Frontal cortex (tissue), 4 donors: ENCODE measurements around the gene NIPAL4. TPM values are rescaled to one million over a fixed set of nuclear protein-coding genes. Genes with fewer than 3 reads are reported as not detected.
"Not testable (repeated sequence)": the region's sequence is repeated elsewhere in the genome, so short reads cannot be mapped to it uniquely, and the experiment has no call there.

Experiments used
- DNase-seq, 2 donors: peaks; one replicate each; pipeline ENCODE4 v3.0.0; 2012; ENCODE audit warnings: low spot score in 2 of 2
- FAIRE-seq: peaks from 2 replicates; lab custom pipeline; 2012; peaks lifted over from hg19 to GRCh38; lab: Jason Lieb, UNC
- total RNA-seq: library from RNA; depleted of rRNA; stranded (reverse); fragments of >200 nt; gene quantifications from one replicate; pipeline ENCODE4 v1.2.3, GENCODE V29; 2014
- donor health status: control.
- donor health status: control.
- donor health status: control.

The NIPAL4 gene
- total RNA-seq, 1 donor from 2014 or later: not detected

DNA sequence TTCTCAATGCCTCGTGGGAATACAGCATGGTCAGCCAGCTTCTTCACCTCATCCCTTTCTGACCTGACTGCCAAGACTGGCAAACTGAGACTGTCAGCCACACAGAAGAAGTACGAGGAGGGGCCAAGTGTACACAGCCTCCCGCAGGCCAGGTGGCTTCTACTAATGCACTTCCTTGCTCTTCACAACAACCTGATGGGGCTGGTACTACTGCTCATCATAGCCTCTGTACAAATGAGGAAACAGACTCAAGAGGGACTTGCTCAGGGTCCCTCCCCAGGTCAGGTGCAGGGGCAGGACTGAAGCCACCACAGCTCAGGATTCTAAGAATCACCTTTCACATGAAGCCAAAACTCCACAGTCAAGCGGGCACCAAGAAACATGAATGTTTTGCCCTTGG, 21.3 kb downstream of the NIPAL4 start:
- DNase-seq (no peak), FAIRE-seq (no peak)

DNA sequence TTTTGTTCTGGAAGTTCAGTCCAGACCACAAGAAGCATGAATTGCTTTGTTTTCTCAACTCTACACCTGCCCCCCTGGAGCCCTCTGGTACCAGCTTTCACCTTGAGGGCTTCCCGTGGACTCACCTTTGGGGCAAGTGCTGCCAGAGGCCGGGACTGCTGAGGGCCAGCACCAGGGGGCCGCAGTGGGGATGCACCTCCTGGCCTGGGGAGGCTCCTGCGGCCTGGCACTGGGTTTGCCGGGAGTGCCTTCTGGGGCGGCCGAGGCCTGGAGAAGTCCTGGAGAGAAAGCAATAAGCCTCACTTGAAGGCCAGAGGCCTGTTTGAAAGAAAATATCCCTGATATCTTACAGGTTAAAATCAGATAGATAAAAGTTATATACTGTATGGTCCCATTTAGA, 21.7 kb downstream of the NIPAL4 start:
- FAIRE-seq: no peak

DNA sequence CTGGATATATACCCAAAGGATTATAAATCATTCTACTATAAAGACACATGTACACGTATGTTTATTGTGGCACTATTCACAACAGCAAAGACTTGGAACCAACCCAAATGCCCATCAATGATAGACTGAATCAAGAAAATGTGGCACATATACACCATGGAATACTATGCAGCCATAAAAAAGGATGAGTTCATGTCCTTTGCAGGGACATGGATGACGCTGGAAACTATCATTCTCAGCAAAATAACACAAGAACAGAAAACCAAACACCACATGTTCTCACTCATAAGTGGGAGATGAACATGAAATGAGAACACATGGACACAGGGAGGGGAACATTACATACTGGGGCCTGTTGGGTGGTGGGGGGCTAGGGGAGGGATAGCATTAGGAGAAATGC, 22.7 kb downstream of the NIPAL4 start:
- FAIRE-seq, DNase-seq: not testable (repeated sequence)

More for the DNA sequence above, 21.7 kb downstream of the NIPAL4 start:
- DNase-seq: no peak

DNA sequence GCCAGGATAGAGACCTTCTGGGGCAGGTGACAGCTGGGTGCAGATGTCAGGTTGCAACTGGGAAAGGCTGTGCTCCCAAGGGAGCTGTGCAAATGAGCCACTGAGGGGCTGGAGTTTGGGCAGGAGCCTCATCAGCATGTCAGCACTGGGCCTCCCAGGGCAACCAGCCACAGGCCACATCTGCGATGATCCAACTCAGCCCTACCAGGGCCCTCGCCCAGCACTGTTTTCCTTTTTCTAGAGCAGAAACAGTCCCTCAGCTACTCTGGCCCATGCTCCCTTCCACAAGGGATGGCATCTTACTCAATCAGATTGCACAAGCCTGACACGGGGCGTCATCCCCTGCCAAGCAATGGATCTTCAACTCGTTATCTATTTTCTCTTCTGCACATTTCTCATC, 24.8 kb downstream of the NIPAL4 start:
- DNase-seq (no peak), FAIRE-seq (no peak)

DNA sequence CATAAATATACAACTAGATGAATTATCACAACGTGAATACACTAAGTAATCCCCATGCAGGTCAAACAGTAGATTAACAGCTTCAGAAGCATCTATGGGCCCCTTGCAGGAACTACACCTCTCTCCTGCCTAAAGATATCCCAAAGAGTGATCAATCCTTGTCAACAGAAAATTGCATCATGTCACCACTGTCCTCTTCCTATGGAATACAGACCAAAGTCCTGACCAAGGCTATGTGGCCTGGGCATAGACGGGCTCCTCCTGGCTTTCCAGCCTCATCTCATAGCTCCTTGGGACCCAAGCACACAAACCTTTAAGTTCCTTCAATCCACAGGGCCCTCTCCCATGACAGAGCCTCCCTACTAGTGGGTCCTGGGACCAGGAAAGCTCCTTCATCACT, 25.3 kb downstream of the NIPAL4 start:
- DNase-seq: no peak
- no peak for FAIRE-seq

DNA sequence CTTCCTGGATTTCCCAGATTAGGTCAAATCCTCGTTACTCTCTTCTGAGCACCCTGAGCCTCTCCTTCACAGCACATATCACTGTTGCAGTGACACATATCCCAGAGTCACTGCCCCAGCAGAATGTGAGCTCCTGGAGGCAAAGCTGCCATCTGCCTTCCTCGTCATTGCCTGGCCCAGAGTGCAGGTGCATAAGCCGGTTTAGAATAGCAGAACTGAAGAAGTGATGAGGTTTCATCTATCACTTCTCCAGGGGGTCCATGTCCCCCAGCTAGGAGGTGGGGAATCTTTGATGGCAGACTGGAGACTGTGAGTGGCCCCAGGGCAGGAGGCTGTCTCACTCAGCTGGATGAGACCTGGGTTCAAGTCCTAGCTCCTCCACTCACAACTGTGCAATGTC, 25.8 kb downstream of the NIPAL4 start:
- no peak for FAIRE-seq
- DNase-seq: no peak

DNA sequence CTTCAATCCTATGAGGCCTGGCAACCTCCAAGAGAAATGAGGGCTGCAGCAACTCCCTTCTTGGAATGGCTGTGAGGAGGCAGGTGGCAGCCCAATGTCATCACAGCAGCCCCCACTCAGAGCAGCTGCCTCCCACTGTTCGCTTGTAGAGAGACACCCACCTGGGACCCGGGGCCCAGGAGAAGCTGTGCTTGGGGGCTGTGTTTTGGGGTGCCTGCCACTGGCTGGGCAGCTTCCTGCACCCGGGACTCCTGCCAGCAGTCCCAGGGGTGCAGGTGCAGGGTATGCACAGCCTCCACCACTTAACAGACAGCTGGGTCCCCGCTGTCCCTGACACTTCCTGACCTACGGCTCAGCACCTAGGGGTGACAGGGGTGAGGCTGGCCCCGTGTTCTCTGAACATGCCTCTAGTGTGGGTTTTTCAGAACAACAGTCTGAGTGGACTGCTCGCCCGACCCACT, 26.2 kb downstream of the NIPAL4 start:
- no peak for FAIRE-seq

DNA sequence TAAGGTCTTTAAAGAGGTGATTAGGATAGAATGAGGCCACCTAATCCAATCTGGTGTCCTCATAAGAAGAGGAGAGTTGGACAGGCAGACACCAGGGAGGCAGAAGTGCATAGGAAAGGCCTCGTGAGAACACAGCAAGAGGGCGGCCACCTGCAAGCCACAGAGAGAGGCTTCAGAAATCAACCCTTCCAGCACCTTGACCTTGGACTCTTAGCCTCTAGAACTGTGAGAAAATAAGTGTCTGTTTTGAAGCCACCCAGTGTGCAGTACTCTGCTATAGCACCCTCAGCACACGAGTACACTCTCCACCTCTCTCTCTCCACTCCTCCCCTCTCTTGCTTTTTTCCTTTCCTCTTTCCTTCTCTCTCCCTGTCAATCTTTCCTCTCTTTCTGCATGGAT, 26.8 kb downstream of the NIPAL4 start:
- DNase-seq (no peak), FAIRE-seq (no peak)

More for the DNA sequence above, 26.2 kb downstream of the NIPAL4 start:
- DNase-seq: no peak

DNA sequence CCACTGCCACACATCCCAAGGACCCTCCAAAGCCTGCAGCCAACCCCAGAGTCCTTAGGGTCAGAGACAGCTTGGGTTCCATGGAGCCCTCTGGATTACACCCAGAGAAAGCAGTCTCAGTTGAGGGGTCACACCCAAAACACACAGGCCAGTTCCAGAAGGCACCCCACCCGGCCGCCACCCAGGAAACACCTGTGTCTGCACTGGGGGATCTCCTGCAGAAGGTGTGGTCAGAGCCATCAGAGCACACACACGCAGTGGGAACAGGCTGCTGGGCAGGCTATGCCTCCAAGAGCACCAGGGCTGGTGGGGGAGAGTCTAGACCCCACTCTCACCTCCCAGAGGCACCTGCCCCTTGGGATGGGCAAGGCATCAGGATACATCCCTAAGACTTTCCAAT, 27.3 kb downstream of the NIPAL4 start:
- FAIRE-seq (no peak), DNase-seq (no peak)

DNA sequence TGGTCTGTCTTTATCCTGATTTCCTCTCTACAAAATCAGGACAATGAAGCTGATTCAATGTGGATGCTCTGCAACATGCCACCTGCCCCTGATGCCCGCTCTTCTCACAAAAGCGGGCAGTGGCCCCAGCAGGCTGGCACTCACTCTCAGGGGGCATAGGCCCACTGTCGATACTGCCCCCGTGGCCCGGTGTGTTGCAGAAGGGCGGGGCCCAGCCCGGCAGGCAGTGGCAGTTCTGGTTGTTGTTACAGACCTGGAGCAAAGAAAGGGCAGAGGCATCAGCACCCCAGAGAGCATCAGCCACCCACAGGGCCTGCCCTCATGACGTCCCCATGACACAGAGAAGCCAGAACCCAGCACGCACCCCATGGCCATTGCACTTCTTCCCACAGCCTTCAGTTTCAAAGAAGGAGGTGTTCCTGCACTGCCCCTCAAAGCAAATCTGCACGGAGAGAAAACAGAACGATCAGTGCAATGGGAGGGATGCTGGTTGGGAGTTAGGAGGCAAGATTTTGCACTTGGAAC, 31.5 kb downstream of the NIPAL4 start:
- no peak for DNase-seq
- no peak for FAIRE-seq

DNA sequence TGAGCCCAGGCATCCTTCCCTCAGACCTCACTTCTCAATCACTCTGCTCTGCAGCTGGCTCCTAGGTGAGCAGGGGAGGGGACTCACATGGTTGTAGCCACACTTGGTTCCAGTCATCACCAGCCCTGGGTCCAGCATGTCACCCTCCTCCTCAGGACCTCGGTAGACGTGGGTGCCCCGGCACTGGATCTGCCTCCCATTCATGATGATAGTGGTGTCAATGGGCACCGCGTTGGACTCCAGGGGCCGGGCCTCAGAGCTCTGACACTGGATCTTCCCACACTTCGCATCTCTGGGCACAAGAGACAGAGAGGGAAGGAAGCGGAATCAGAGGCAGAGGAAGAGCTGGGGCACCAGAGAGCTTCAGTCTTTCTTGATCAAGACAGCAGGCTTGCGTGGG, 32.9 kb downstream of the NIPAL4 start:
- DNase-seq: no peak
- no peak for FAIRE-seq

DNA sequence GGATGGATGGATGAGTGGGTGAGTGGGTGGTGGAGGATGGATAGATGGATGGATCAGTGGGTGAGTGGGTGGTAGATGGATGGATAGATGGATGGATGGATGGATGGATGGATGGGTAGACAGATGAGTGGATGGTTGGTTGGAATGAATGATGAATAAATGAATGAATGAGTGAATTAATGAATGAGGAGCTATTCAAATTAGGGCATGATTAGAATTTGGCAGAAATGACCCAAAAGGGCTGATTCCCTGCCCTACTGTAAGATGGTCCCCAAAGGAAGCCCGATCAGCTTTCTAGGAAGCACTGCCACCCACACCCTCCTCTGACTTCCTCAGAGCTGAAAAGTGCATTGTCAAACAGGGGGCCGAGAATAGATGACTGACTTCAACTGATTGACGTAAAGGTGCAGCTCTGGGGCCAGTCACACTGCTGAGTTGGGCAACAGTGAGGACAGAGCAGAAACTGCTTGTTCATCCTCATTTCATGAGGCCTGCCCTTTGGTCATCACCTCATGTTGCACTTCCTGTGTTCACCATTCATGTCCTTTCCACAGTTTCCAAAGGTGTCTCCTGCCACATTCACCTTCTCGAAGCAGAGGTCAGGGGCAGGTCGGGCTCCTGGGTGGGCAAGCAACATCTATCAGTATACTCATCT, 34.3 kb downstream of the NIPAL4 start:
- no peak for FAIRE-seq
- no peak for DNase-seq

DNA sequence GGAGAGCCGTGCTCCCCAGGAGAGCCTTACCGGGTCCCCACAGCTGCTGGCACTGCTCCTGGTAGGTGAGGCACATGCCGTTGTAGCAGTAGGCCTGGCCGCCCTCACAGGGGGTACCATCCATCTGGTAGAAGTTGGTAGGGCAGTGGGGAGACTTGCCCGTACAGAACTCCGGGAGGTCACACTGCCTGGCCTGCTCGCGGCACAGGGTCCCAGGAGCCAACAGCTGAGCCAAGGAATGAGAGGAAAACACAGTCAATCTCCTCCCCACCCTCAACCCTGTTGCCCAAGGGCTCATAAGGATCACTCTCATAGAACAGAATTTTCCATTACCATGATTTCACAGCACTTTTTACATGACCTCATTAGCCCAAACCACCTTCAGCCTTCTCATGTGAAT, 36.9 kb downstream of the NIPAL4 start:
- no peak for FAIRE-seq
- DNase-seq: no peak

DNA sequence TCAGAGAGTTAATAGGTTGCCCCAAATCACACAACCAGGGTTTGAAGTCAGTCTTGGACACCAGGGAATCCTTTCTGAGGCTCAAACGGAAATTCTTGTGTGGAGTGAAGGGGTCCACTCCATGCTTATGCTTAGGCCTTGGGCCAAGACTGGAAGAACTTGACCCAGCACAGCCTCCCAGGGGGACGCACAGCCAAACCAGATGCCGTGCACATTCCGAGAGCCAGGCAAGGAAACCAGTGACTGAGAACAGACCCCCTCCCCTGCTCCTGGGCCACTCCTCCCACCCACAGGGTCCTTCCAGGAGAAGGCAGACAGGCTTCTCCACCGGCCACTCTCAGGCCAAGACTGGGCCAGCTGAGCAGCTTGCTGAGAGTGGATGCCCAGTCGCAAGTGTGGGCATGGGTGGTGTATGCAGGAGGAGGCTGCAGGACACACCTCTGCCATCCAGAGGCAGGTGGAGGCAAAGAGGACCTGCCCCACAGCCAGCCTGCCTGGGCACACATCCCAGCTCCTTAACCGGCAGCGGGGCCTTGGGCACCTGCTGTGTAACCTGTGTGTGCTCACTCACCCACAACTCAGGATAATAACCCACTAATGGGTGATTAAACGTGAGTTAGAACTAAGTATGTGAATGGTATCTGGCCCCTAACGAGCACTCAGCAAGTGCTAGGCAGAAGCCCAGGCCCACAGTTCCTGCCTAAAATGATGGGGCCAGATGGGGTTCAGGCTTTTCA, 38.0 kb downstream of the NIPAL4 start:
- DNase-seq: no peak
- FAIRE-seq: no peak

DNA sequence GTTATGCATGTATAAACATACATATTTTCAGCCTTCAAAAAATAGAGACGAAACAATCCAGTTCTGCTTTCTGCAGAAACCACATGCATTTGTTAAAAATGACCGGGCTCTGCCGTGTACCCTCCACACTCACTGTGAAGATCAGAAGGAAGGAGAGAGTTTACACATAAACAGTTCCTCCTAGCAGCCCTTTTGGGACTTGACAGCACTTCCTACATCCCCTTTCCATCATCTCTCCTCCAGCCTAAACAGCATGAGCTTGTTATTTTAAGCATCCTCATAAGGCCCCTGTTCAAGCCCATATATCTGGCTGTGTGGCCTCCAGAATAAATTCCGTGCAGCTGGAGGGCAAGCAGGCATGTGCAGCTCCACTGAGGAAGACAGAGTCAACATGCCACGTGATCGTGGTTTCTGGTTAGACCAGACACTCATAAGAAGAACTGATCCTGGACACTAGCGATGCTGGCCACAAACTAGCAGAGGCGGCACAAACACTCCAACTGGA, 42.2 kb downstream of the NIPAL4 start:
- no peak for FAIRE-seq
- DNase-seq: no peak

DNA sequence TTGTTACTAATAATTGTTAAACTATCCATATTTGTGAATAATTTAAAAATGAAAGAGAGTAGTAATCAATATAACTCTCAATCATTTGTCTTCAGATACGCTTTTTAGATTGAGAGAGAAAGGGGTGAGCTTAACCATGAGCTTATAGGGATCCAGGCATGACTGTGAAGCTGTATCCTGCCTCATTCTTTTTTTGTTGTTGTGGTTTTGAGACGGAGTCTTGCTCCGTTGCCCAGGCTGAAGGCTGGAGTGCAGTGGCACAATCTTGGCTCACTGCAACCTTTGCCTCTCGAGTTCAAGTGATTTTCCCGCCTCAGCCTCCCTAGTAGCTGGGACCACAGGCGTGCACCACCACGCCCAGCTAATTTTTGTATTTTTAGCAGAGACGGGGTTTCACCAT, 44.0 kb downstream of the NIPAL4 start:
- FAIRE-seq (no peak), DNase-seq (no peak)

DNA sequence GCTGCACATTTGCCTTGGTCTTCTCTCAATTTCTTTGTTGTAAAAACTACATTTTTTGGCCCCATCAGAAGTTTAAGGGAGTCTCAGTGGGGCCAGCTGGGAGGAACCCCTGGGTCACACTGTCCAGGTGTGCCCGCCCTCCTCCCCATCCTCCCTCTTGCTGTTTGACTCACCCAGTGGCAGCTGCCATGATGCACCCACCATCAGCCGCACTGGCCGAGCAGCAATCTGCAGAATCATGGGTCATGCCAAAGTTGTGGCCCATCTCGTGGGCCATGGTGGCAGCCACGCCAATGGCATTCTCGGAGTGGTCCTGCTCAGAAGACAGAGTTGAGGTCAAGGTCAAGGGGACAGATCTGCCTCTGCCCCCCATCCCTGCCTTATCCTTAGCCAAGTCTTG, 45.5 kb downstream of the NIPAL4 start:
- FAIRE-seq (no peak), DNase-seq (no peak)

DNA sequence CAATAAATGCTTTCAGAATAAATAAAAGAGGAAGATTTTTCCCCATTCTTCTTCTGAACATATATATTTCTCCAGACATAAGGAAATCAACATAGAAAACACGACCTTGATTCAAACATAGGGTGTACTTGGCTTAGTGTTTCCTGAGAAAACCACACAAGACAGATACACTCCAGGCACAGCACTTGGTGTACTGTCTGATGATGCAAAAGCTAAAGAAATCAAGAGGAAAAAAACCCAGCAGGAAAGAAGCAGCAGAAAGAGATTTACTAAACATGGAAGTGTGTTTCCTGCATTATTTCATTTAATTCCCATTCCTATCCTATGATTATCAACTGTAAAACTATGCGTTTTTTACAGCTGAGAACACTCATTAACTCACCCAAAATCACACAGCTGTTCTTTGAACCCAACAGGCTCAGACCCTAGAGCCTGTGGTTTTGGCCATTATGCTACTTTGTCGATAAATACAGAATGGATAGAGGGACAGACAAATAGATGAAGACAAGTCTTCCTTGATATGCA, 46.1 kb downstream of the NIPAL4 start:
- DNase-seq (no peak), FAIRE-seq (no peak)

DNA sequence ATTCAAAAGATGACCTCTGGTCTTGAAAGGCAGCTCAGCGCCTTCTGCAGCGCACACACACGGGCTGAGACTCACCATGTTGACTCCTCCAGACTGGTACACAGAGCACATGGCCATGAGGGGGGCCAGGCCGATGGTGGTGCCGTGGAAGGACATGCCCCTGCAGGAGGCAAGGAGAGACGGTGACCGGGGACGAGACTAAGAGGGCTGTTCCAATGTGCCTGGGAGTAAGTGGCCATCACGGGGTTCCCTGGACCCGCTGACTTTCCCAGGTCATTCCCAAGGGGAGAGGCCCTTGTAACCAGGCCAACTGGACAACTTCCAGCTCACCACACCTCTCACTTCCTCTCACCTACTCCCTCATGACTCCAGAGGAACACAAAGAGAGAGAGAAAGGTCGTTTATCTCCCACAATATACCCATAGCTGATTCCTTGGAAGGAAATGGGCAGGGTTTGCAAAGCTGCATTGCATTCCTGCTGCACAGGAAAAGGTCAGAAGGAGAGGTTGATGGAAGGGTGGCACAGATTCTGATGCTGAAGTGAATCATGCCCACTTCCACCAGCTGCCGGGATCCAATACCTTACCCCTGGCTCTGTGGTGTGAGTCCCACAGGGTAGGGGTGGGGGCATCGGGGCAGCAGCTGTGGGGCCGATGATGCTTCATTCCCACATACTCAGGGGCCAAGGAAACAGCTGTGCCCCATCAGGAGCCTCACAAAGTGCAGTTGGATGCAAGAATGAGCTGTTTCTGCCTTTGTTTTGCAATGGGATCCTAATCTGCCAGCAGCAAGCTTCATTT, 47.2 kb downstream of the NIPAL4 start:
- DNase-seq (no peak), FAIRE-seq (no peak)

DNA sequence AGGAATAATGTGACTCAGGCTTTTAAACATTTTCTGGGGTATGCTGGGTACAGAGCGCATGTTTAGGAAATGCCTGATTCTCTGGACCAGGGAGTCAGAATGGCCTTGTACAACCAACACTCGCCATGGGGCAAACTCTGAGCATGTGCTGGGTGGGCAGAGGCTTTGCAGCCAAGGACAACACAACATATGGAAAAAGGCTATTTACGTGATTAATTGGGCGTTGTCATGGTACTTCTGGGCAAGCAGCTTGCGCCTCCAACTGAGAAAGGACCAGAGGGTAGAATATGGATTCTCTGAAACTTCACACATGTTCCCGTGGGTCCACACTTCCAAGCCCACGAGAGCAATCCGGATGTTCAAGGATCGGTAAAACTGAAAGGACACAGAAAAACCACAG, 49.1 kb downstream of the NIPAL4 start:
- FAIRE-seq: no peak

More for the DNA sequence above, 49.1 kb downstream of the NIPAL4 start:
- DNase-seq: no peak
